ENCODE results near the gene GPER1.
"Not testable (repeated sequence)": the region's sequence is repeated elsewhere in the genome, so short reads cannot be mapped to it uniquely, and the experiment has no call there.

Gene GPER1

GRCh38 chr7:1068013-1068412 is 19.9 kb upstream of the GPER1 start:
- no peak for DNase-seq

- DNase-seq, result no peak
These were observed 19.3 kb upstream of the GPER1 start for GRCh38 chr7:1068619-1069018.

- no peak for DNase-seq
These were observed 17.3 kb upstream of the GPER1 start for GRCh38 chr7:1070544-1071011.

- no peak for DNase-seq
These were observed 16.1 kb upstream of the GPER1 start for GRCh38 chr7:1071731-1072254.

- DNase-seq, result no peak
These were observed 14.6 kb upstream of the GPER1 start for GRCh38 chr7:1073142-1073977.

GRCh38 chr7:1074018-1074417 is 13.9 kb upstream of the GPER1 start:
- not testable (repeated sequence) for DNase-seq

- no peak for DNase-seq
These were observed 13.1 kb upstream of the GPER1 start for GRCh38 chr7:1074593-1075431.

- DNase-seq, result peak in 28 of 56 donors; percentile 15 to 78 (median 42)
These were observed 11.5 kb upstream of the GPER1 start for GRCh38 chr7:1076184-1077072.

- DNase-seq, result no peak
These were observed 9.4 kb upstream of the GPER1 start for GRCh38 chr7:1078519-1078918.

GRCh38 chr7:1078985-1079384 is 8.9 kb upstream of the GPER1 start:
- DNase-seq, result no peak

- DNase-seq, result no peak
These were observed 8.4 kb upstream of the GPER1 start for GRCh38 chr7:1079546-1079945.

- no peak for DNase-seq
These were observed 7.5 kb upstream of the GPER1 start for GRCh38 chr7:1080252-1080920.

GRCh38 chr7:1080921-1081255 is 7.0 kb upstream of the GPER1 start:
- DNase-seq, result no peak

GRCh38 chr7:1081336-1081735 is 6.6 kb upstream of the GPER1 start:
- DNase-seq, result no peak

GRCh38 chr7:1081931-1082401 is 5.9 kb upstream of the GPER1 start:
- DNase-seq, result no peak

- peak in 5 of 56 donors; percentile 19 to 34 (median 21) for DNase-seq
These were observed 3.9 kb upstream of the GPER1 start for GRCh38 chr7:1083729-1084657.

- DNase-seq, result no peak
These were observed 2.6 kb upstream of the GPER1 start for GRCh38 chr7:1085266-1085665.

- DNase-seq, result no peak
These were observed 1.9 kb upstream of the GPER1 start for GRCh38 chr7:1085910-1086421.
